Activated CD4-positive, alpha-beta T cell treated with anti-CD3 and anti-CD28 coated beads, Interleukin-2, Interleukin-6, amounts not matched to agents 100 ng/mL and 50 ng/mL, durations not matched to agents 16 hours and 8 hours (primary cell): ENCODE measurements around the gene MKI67.
"Not testable (repeated sequence)": the region's sequence is repeated elsewhere in the genome, so short reads cannot be mapped to it uniquely, and the experiment has no call there.

Experiments used
- DNase-seq: peaks from one replicate; pipeline ENCODE4 v3.0.0-alpha.2; 2020

MKI67 gene, protein sequence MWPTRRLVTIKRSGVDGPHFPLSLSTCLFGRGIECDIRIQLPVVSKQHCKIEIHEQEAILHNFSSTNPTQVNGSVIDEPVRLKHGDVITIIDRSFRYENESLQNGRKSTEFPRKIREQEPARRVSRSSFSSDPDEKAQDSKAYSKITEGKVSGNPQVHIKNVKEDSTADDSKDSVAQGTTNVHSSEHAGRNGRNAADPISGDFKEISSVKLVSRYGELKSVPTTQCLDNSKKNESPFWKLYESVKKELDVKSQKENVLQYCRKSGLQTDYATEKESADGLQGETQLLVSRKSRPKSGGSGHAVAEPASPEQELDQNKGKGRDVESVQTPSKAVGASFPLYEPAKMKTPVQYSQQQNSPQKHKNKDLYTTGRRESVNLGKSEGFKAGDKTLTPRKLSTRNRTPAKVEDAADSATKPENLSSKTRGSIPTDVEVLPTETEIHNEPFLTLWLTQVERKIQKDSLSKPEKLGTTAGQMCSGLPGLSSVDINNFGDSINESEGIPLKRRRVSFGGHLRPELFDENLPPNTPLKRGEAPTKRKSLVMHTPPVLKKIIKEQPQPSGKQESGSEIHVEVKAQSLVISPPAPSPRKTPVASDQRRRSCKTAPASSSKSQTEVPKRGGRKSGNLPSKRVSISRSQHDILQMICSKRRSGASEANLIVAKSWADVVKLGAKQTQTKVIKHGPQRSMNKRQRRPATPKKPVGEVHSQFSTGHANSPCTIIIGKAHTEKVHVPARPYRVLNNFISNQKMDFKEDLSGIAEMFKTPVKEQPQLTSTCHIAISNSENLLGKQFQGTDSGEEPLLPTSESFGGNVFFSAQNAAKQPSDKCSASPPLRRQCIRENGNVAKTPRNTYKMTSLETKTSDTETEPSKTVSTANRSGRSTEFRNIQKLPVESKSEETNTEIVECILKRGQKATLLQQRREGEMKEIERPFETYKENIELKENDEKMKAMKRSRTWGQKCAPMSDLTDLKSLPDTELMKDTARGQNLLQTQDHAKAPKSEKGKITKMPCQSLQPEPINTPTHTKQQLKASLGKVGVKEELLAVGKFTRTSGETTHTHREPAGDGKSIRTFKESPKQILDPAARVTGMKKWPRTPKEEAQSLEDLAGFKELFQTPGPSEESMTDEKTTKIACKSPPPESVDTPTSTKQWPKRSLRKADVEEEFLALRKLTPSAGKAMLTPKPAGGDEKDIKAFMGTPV (N-terminal part only)

DNA sequence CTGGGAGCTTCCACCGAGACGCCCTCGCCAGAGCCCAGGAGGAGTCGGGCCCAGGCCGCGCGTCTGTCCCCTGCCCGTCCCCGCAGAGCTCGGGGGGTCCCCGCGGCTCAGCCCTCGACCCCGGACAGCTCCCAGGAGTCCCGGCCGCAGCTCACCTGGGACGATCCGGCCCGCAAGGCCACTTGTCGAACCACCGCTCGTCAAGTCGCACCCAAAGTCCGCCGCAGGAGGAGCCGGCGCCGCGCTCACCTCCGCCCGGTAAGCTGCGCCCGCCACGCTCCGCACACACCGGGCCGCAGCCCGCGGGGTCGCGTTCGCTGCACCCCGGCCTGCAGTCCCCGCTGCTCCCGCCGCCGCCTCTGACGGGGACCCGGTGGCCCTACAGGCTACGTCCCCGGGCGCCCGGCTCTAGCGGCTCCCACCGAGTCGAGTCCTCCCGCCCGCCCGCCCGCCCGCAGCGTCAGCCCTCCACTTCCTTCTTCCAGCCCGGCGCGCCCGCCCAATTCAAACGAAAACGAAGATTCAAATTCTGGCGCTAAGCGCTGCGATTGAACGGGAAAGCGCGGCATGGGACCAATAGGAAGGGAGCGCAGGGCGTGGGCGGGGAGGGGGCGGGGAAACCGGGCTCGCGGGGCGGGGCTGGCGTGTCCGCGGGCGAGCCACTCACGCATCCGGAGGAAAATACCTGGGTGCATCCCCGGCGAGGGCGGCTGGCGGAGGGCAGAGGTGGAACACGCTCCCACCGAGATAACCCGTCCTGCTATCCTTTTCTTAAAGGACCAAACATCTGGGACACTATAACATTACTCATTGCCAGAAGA lies at the start of gene MKI67:
MKI67 (minus strand) TSS at position 480 of the 821 bp plus-strand sequence. CDS start 756 bp downstream, outside the sequence.
- DNase-seq, result peak; percentile 96

GRCh38 chr10:128174581-128175559 lies 48.6 kb upstream of the MKI67 start:
- DNase-seq, result no peak

DNA sequence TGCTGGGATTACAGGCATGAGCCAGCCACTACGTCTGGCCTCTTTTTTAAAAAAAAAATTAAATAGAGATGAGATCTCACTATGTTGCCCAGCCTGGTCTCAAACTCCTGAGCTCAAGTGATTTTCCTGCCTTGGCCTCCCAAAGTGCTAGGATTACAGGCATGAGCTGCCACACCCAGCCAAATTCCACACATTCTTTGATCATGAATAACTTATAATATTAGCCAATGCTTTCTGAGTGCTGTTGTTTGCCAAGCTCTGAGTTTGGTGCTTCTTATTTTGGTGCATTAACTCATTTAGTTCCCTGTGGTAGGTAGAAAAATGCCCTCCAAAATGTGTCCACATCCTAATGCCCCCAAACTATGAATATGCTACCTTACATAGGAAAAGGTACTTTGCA lies 47.2 kb upstream of the MKI67 start:
- DNase-seq, result no peak

- no peak for DNase-seq
These were observed 46.5 kb upstream of the MKI67 start for GRCh38 chr10:128172756-128173155.

GRCh38 chr10:128169811-128170379 lies 43.7 kb upstream of the MKI67 start:
- DNase-seq, result no peak

GRCh38 chr10:128167926-128168520 lies 41.8 kb upstream of the MKI67 start:
- no peak for DNase-seq

DNA sequence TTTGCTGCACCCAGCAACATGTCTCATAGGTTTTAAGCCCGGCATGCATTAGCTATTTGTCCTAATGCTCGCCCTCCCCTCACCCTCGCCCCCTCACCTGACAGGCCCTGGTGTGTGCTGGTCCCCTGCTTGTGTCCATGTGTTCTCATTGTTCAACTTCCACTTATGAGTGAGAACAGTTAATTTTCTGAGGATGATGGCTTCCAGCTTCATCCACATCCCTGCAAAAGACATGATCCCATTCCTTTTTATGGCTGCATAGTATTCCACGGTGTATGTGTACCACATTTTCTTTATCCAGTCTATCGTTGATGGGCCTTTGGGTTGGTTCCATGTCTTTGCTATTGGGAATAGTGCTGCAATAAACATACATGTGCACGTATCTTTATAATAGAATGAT lies 40.9 kb upstream of the MKI67 start:
- DNase-seq, result not testable (repeated sequence)

DNA sequence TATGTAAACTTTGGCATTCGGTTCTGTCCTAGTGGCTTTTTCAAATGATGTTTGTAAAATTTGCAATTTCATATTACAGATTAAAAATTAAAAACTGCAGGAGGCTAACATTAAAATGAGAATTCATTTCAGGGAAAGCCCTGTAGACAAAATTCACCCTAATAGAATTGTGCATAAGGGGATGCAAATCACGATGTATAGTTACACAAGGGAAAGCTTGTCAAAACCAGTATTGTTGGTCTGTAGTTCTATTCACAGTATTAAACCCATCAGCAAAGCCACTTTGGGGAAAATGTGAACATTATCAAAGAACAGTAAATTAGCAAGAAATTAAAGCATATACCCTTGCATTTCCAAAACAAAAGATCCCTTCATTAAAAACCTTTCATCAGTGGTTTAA lies 39.9 kb upstream of the MKI67 start:
- no peak for DNase-seq

GRCh38 chr10:128165536-128165935 lies 39.3 kb upstream of the MKI67 start:
- no peak for DNase-seq

DNA sequence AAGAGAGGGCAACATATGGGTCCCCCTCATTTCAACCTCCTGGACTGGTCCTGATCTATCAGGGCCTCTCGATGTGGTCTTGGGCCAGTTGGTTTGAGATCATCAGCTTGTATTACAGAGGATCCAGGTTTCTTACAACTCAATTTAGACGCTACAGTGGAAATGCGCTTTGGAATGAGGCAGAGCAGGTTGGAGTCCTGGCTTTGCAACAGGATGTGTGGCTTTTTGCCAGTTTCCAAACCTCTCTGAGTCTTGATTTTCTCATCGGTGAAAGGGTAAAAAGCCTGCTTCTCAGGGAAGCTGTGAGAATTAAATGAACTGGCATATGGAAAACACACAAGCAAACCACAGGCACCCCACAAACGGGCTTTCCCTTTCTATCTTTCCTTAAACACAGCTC lies 37.5 kb upstream of the MKI67 start:
- DNase-seq, result no peak

GRCh38 chr10:128161031-128161430 lies 34.8 kb upstream of the MKI67 start:
- no peak for DNase-seq

GRCh38 chr10:128160297-128160711 lies 34.1 kb upstream of the MKI67 start:
- no peak for DNase-seq

- DNase-seq, result no peak
These were observed 32.0 kb upstream of the MKI67 start for GRCh38 chr10:128158021-128158795.

- DNase-seq, result no peak
These were observed 31.0 kb upstream of the MKI67 start for GRCh38 chr10:128156999-128157755.

GRCh38 chr10:128152741-128153580 lies 26.7 kb upstream of the MKI67 start:
- DNase-seq, result no peak

DNA sequence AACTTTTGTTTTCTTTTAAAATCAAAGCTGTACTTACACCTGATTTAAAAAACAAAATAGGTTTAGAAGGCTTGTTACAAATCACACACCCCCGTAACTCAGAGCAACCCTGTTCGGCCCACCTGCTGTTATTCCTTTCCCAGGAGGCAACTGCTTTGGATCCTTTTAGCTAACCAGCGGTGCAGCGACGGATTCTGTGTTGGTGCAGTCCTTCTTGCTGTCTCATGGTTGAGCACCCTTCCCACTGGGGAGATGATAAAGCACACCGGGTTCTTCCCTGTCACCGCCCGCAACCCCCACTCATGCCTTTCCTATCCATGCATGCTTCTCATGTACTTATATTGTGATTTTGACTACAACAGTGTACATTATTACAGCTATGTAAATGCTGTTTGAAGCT lies 24.8 kb upstream of the MKI67 start:
- no peak for DNase-seq

- no peak for DNase-seq
These were observed 24.3 kb upstream of the MKI67 start for GRCh38 chr10:128150561-128150960.

- peak; percentile 86 for DNase-seq
These were observed 23.8 kb upstream of the MKI67 start for GRCh38 chr10:128150045-128150493.
